Body of pancreas (tissue), 4 donors: ENCODE measurements around the gene EXD3. TPM values are rescaled to one million over a fixed set of nuclear protein-coding genes. Genes with fewer than 3 reads are reported as not detected.

Experiments
- ATAC-seq: fragments of 150-250 bp; one replicate; pipeline ENCODE4 v1.9.1; 2016
- DNase-seq, 4 donors: peaks; one replicate each; pipeline ENCODE4 v3.0.0-alpha.2; 2019
- H3K27ac ChIP-seq, 4 donors: fragments of 200-600 bp; sonication (generic); 1 replicate in 3 of 4; 2 replicates in 1 of 4; pipeline versions ENCODE4 v1.5.1 to v1.6.1; 2016 to 2019; ENCODE audit warnings: mild to moderate bottlenecking in 1 of 4, mixed read lengths in 1 of 4, moderate library complexity in 1 of 4
- H3K27me3 ChIP-seq, 2 donors: fragments of 200-600 bp; sonication (generic); one replicate each; pipeline ENCODE4 v1.6.0; 2016; ENCODE audit warnings: mild to moderate bottlenecking in 1 of 2
- H3K36me3 ChIP-seq, 2 donors: fragments of 200-600 bp; sonication (generic); replicated peaks in 1 of 2; 2 replicates each; pipeline ENCODE4 v1.5.1; 2016; ENCODE audit warnings: low read depth in 2 of 2; ENCODE audit not compliant: insufficient read depth in 1 of 2
- H3K4me1 ChIP-seq: fragments of 200-600 bp; sonication (generic); one replicate; pipeline ENCODE4 v1.6.0; 2016
- H3K4me3 ChIP-seq, 2 donors: fragments of 200-600 bp; sonication (generic); 1 replicate in 1 of 2; 2 replicates in 1 of 2; pipeline ENCODE4 v1.5.1; 2016 to 2019
- H3K9me3 ChIP-seq, 3 donors: fragments of 200-600 bp; sonication (generic); 1 replicate in 2 of 3; 2 replicates in 1 of 3; pipeline ENCODE4 v1.5.1; 2016
- POLR2A ChIP-seq, 3 donors: fragments of 450-650 bp; IDR thresholded peaks; one replicate each; pipeline ENCODE4 v1.6.1; 2016; ENCODE audit warnings: antibody characterized with exemption in 3 of 3, mild to moderate bottlenecking in 2 of 3
- WGBS, 2 donors: methylation state at CpG; one replicate each; pipeline ENCODE4 v1.1.5; 2017; 5-methylcytosine and 5-hydroxymethylcytosine counted together
- intact Hi-C: fragments of 100-400 bp; cut with DNase I; formaldehyde crosslinking; loops from one replicate; pipeline ENCODE4 v1.15.1; 2023
- total RNA-seq, 2 donors: library from RNA; depleted of rRNA; stranded (reverse); fragments of >200 nt; gene quantifications; one replicate each; pipeline ENCODE4 v1.1.0, GENCODE V29; 2016
- TF ChIP-seq, protein P1 (sequence below), 7 experiments: fragments of 450-650 bp in 4 of 7; fragments of 200-600 bp in 3 of 7; sonication (generic) in 3 of 7; IDR thresholded peaks; one replicate each; pipeline ENCODE4 v1.5.1; 2016 to 2019; ENCODE audit warnings: antibody characterized with exemption in 7 of 7

EXD3 gene
- total RNA-seq, 2 donors from 2014 or later: 23.3 to 34.9 TPM

DNA sequence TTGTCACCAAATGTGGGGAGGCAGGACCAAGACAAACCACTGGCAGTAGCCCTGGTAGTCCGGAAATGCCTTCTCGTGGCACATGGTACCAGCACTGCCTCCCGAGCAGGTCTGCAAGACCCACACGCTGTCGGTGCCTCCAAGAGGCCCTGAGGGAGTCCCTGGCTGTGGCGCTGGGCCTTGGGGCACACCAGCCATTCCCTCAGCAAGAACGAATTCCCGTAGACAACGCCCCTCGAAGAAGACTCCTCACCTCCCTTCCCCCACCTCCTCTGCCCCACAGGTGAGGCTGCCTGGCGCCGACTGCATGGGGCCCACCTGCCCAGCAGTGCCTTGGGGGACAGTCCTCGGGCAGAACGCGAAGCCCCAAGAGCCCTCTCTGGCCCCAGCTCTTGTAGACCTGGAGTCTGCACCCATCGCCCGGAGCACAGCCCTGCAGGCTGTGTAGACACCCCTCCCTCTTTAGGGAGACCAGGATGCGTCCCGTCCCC lies 56.0 kb downstream of the EXD3 start:
- no peak for DNase-seq
- H3K36me3 ChIP-seq: no peaks in the 10 kb centered on the region
- H3K4me1 ChIP-seq: peaks cover 17% of the 10 kb centered on the region
- TF ChIP-seq, protein P1, sequence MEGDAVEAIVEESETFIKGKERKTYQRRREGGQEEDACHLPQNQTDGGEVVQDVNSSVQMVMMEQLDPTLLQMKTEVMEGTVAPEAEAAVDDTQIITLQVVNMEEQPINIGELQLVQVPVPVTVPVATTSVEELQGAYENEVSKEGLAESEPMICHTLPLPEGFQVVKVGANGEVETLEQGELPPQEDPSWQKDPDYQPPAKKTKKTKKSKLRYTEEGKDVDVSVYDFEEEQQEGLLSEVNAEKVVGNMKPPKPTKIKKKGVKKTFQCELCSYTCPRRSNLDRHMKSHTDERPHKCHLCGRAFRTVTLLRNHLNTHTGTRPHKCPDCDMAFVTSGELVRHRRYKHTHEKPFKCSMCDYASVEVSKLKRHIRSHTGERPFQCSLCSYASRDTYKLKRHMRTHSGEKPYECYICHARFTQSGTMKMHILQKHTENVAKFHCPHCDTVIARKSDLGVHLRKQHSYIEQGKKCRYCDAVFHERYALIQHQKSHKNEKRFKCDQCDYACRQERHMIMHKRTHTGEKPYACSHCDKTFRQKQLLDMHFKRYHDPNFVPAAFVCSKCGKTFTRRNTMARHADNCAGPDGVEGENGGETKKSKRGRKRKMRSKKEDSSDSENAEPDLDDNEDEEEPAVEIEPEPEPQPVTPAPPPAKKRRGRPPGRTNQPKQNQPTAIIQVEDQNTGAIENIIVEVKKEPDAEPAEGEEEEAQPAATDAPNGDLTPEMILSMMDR (IDR thresholded peaks at IDR 0.05): no peak
- TF ChIP-seq POLR2A (IDR thresholded peaks at IDR 0.05): no peak
- H3K9me3 ChIP-seq: no peaks in the 10 kb centered on the region
- ATAC-seq: no peak
- no peaks in the 10 kb centered on the region for H3K27me3 ChIP-seq
- 93 to 98% methylated on average over 7 to 16 of the region's 19 CpGs for WGBS, 2 donors
- no peak overlapping the region for H3K4me3 ChIP-seq
- intact Hi-C loops: no loop called here
- no peak overlapping the region for H3K27ac ChIP-seq

GRCh38 chr9:137366445-137366810 lies 56.5 kb downstream of the EXD3 start:
- no peak overlapping the region for H3K4me3 ChIP-seq
- 82 to 93% methylated on average over 8 to 17 of the region's 17 CpGs for WGBS, 2 donors
- TF ChIP-seq POLR2A (IDR thresholded peaks at IDR 0.05): no peak
- TF ChIP-seq, protein P1 (IDR thresholded peaks at IDR 0.05): no peak
- ATAC-seq (no peak), DNase-seq (peak in 1 of 4 donors; percentile 19)
- no peaks in the 10 kb centered on the region for H3K9me3 ChIP-seq
- H3K36me3 ChIP-seq: no peaks in the 10 kb centered on the region
- peaks cover 16% of the 10 kb centered on the region for H3K4me1 ChIP-seq
- H3K27ac ChIP-seq: no peak overlapping the region
- intact Hi-C loops: no loop called here
- H3K27me3 ChIP-seq: no peaks in the 10 kb centered on the region

- Histone ChIP-seq H3K27me3 (no peaks in the 10 kb centered on the region), H3K9me3 (no peaks in the 10 kb centered on the region), H3K36me3 (no peaks in the 10 kb centered on the region), H3K4me3 (no peak overlapping the region), H3K27ac (no peak overlapping the region), H3K4me1 (peaks cover 10% of the 10 kb centered on the region)
- ATAC-seq: no peak
- no peak for DNase-seq
- intact Hi-C loops: no loop called here
- TF ChIP-seq, protein P1 (IDR thresholded peaks at IDR 0.05): no peak
- TF ChIP-seq POLR2A (IDR thresholded peaks at IDR 0.05): no peak
- WGBS, 2 donors: 78 to 84% methylated on average over 18 to 20 of the region's 20 CpGs
Measured at GRCh38 chr9:137365552-137366444, 57.2 kb downstream of the EXD3 start.

- ATAC-seq: no peak
- Histone ChIP-seq H3K4me1 (peaks cover 3% of the 10 kb centered on the region), H3K4me3 (no peak overlapping the region), H3K27me3 (no peaks in the 10 kb centered on the region), H3K27ac (no peak overlapping the region), H3K36me3 (no peaks in the 10 kb centered on the region), H3K9me3 (no peaks in the 10 kb centered on the region)
- intact Hi-C loops: no loop called here
- WGBS, 2 donors: 92 to 94% methylated on average over 12 of the region's 12 CpGs
- TF ChIP-seq, protein P1 (IDR thresholded peaks at IDR 0.05): no peak
- TF ChIP-seq POLR2A (IDR thresholded peaks at IDR 0.05): no peak
- no peak for DNase-seq
Measured at GRCh38 chr9:137365056-137365455, 57.9 kb downstream of the EXD3 start.
